ENCODE data around the gene LRBA. TPM values are rescaled to one million over a fixed set of nuclear protein-coding genes. Genes with fewer than 3 reads are reported as not detected.

The LRBA gene
- total RNA-seq, 1 experiment from 2014 or later: 55.3 TPM

GRCh38 chr4:150828159-150828558 is 186.9 kb downstream of the LRBA start:
- H3K4me1 Mint-ChIP-seq: no peaks in the 10 kb centered on the region
- H3K56ac ChIP-seq (ENCODE audit: insufficient read length, low read depth, low read length): no peak overlapping the region
- no peak overlapping the region for H2BK5ac ChIP-seq (ENCODE audit: insufficient read length, low read length)
- no peak overlapping the region for H4K91ac ChIP-seq (ENCODE audit: insufficient read length, low read depth, low read length)
- H3K9me3 Mint-ChIP-seq: no peaks in the 10 kb centered on the region
- no peaks in the 10 kb centered on the region for H4K20me1 ChIP-seq (ENCODE audit: control insufficient read depth, insufficient read depth, insufficient read length)
- H3K14ac ChIP-seq (ENCODE audit: insufficient read depth, low read length): no peak overlapping the region
- no peaks in the 10 kb centered on the region for H3K23me2 ChIP-seq (ENCODE audit: insufficient read length, low read depth, low read length, poor library complexity, severe bottlenecking)
- no peak for DNase-seq
- no peaks in the 10 kb centered on the region for H3K27me3 Mint-ChIP-seq (ENCODE audit: low read depth)
- peak overlapping the region in 1 of 3 experiments; percentile 77; a peak in 1 of 7 replicates for H3K27ac Mint-ChIP-seq
- no peak overlapping the region for H4K8ac ChIP-seq (replicated peaks; ENCODE audit: insufficient read length, low read depth, low read length)
- H3K27me3 ChIP-seq (ENCODE audit: insufficient read depth, low read length): no peaks in the 10 kb centered on the region
- H3K27ac ChIP-seq (ENCODE audit: insufficient read length, low read depth, low read length): no peak overlapping the region
- no CpG with 5 or more reads among the region's 8 CpGs for WGBS (ENCODE audit: extremely low coverage, insufficient read length, low lambda C conversion rate)
- no peaks in the 10 kb centered on the region for H3K9me3 ChIP-seq (ENCODE audit: control insufficient read depth, low read depth, low read length)
- no peak overlapping the region for H2BK120ac ChIP-seq (ENCODE audit: low read depth, low read length, poor library complexity, severe bottlenecking)
- H2BK12ac ChIP-seq (ENCODE audit: insufficient read length, low read depth, low read length): no peak overlapping the region
- H3K4me3 Mint-ChIP-seq: no peak overlapping the region
- H3K36me3 Mint-ChIP-seq (ENCODE audit: insufficient read depth in 1 of 3, low read depth in 3 of 3): peaks cover 25 to 38% (median 30%) of the 10 kb centered on the region in 3 experiments; a peak in 6 of 7 replicates
- H3K23ac ChIP-seq (ENCODE audit: insufficient read length, low read depth, low read length): no peak overlapping the region
- no peak overlapping the region for H3K4ac ChIP-seq (ENCODE audit: low read depth, low read length)
- H3K4me2 ChIP-seq (ENCODE audit: insufficient read depth, insufficient read length, low read length): no peak overlapping the region
- no peak overlapping the region for H2BK20ac ChIP-seq (ENCODE audit: low read depth, low read length, poor library complexity, severe bottlenecking)
- H3K79me1 ChIP-seq (ENCODE audit: insufficient read depth, low read depth, low read length, poor library complexity, severe bottlenecking): no peaks in the 10 kb centered on the region
- no peak overlapping the region for H3K18ac ChIP-seq (ENCODE audit: insufficient read length, low read depth, low read length)
- H3K4me1 ChIP-seq (ENCODE audit: insufficient read depth, low read length): no peaks in the 10 kb centered on the region
- H2BK15ac ChIP-seq (ENCODE audit: low read depth, low read length): no peak overlapping the region
- H2AFZ ChIP-seq (ENCODE audit: low read length): no peak overlapping the region
- H2AK5ac ChIP-seq (ENCODE audit: insufficient read length, low read length): no peak overlapping the region
- no peak overlapping the region for H3K9ac ChIP-seq (ENCODE audit: extremely low read depth, insufficient read length, low read length)
- no peak overlapping the region for H4K5ac ChIP-seq (ENCODE audit: insufficient read length, low read depth, low read length)
- no peaks in the 10 kb centered on the region for H3K79me2 ChIP-seq (ENCODE audit: insufficient read depth, low read length)
- TF ChIP-seq, protein P1, sequence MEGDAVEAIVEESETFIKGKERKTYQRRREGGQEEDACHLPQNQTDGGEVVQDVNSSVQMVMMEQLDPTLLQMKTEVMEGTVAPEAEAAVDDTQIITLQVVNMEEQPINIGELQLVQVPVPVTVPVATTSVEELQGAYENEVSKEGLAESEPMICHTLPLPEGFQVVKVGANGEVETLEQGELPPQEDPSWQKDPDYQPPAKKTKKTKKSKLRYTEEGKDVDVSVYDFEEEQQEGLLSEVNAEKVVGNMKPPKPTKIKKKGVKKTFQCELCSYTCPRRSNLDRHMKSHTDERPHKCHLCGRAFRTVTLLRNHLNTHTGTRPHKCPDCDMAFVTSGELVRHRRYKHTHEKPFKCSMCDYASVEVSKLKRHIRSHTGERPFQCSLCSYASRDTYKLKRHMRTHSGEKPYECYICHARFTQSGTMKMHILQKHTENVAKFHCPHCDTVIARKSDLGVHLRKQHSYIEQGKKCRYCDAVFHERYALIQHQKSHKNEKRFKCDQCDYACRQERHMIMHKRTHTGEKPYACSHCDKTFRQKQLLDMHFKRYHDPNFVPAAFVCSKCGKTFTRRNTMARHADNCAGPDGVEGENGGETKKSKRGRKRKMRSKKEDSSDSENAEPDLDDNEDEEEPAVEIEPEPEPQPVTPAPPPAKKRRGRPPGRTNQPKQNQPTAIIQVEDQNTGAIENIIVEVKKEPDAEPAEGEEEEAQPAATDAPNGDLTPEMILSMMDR (conservative IDR thresholded peaks at IDR 0.05): 0 out of 3 replicates have a peak, but pooled peaks have one; percentile 11
- H3T11ph ChIP-seq (ENCODE audit: low read length): no peak overlapping the region
